ENCODE data around the gene SAP30. TPM values are rescaled to one million over a fixed set of nuclear protein-coding genes. Genes with fewer than 3 reads are reported as not detected.

SAP30 gene
- total and polyA plus RNA-seq, 10 of the 15 experiments (the other 5 are each of a cell fraction or from before 2014, with no cell fraction given), result 5.0 to 56.9 (median 23.6) TPM

GRCh38 chr4:173415885-173416653 lies 45.3 kb downstream of the SAP30 start:
- TF ChIP-seq NFIC (IDR thresholded peaks at IDR 0.05; ENCODE audit: low read depth, low read length) (no peak), ATF7 (IDR thresholded peaks at IDR 0.05; ENCODE audit: low read depth) (no peak)
- DNase-seq (ENCODE audit: low read depth, low spot score) (no peak), FAIRE-seq (no peak), ATAC-seq (no peak)
- Histone ChIP-seq H4K20me1 (ENCODE audit: control insufficient read depth, insufficient read depth) (no peaks in the 10 kb centered on the region), H3K4me3 (no peak overlapping the region), H2AFZ (ENCODE audit: control insufficient read depth, low read depth, low read length) (no peak overlapping the region), H3K9ac (ENCODE audit: control insufficient read depth, insufficient read depth, low read length) (no peak overlapping the region), H3K9me3 (replicated peaks; ENCODE audit: control insufficient read depth, insufficient read depth, low read length) (no peaks in the 10 kb centered on the region), H3K27ac (ENCODE audit: control insufficient read depth, insufficient read depth) (no peak overlapping the region), H3K27me3 (replicated peaks in 1 of 2; ENCODE audit: control insufficient read depth in 2 of 2, insufficient read depth in 2 of 2, low read length in 1 of 2) (no peaks in the 10 kb centered on the region), H3K36me3 (ENCODE audit: control insufficient read depth in 2 of 2, insufficient read depth in 2 of 2, low read length in 1 of 2) (no peaks in the 10 kb centered on the region), H3K4me2 (ENCODE audit: control insufficient read depth, insufficient read depth) (no peak overlapping the region), H3K4me1 (ENCODE audit: control insufficient read depth, insufficient read depth, low read length) (no peaks in the 10 kb centered on the region), H3K79me2 (ENCODE audit: control insufficient read depth, insufficient read depth, low read length) (no peaks in the 10 kb centered on the region)
- 88% methylated on average over 26 of the region's 26 CpGs for WGBS (ENCODE audit: insufficient coverage, insufficient replicate concordance, low lambda C conversion rate, missing lambda C conversion rate)
- no TSS peak for BruUV-seq (replicated peaks)
- intact Hi-C loops (cut with micrococcal nuclease; ENCODE audit: unreplicated experiment), result loop anchor here (5.0 kb wide), 1 partner anchor 389 kb away; no protein-coding TSS in a partner anchor
- in situ Hi-C loops (cut with MboI), result loop anchor here (5.0 kb wide), 2 partner anchors 104 to 399 kb away; no protein-coding TSS in a partner anchor
- ChIA-PET SMC1A (ENCODE audit: uncharacterized antibody, unreplicated experiment) (interaction anchor here (0.8 to 7.7 kb wide), 7 partner anchors 19 to 403 kb away, joined by 3 to 84 read pairs (median 5); no protein-coding TSS in a partner anchor), CTCF (interaction anchor here (0.5 to 8.6 kb wide), 17 partner anchors 8 to 523 kb away, joined by 3 to 113 read pairs (median 4); no protein-coding TSS in a partner anchor), POLR2A (interaction anchor here (1.0 kb wide), 1 partner anchor 85 kb away, joined by 4 read pairs; no protein-coding TSS in a partner anchor), RAD21 (ENCODE audit: unreplicated experiment) (interaction anchor here (0.6 to 7.5 kb wide), 9 partner anchors 82 to 403 kb away, joined by 3 to 60 read pairs (median 3); partner anchors contain the start of gene HMGB2)

- SMC1A ChIA-PET (ENCODE audit: uncharacterized antibody, unreplicated experiment), result interaction anchor here (0.7 to 2.7 kb wide), 11 partner anchors 40 to 412 kb away, joined by 3 to 32 read pairs (median 4); no protein-coding TSS in a partner anchor
- CTCF ChIA-PET, result interaction anchor here (0.6 to 2.7 kb wide), 23 partner anchors 8 to 732 kb away, joined by 3 to 43 read pairs (median 5); partner anchors contain the start of genes HMGB2 and SCRG1
- no peak overlapping the region for H3K27ac ChIP-seq (ENCODE audit: control insufficient read depth, insufficient read depth)
- H3K4me1 ChIP-seq (ENCODE audit: control insufficient read depth, insufficient read depth, low read length), result no peaks in the 10 kb centered on the region
- DNase-seq (ENCODE audit: low read depth, low spot score), result no peak
- H2AFZ ChIP-seq (ENCODE audit: control insufficient read depth, low read depth, low read length), result no peak overlapping the region
- ATAC-seq, result no peak
- no peaks in the 10 kb centered on the region for H3K9me3 ChIP-seq (replicated peaks; ENCODE audit: control insufficient read depth, insufficient read depth, low read length)
- no peaks in the 10 kb centered on the region for H3K79me2 ChIP-seq (ENCODE audit: control insufficient read depth, insufficient read depth, low read length)
- RAD21 ChIA-PET (ENCODE audit: unreplicated experiment), result interaction anchor here (0.7 to 7.5 kb wide), 9 partner anchors 9 to 404 kb away, joined by 3 to 60 read pairs (median 3); no protein-coding TSS in a partner anchor
- H3K27me3 ChIP-seq (replicated peaks in 1 of 2; ENCODE audit: control insufficient read depth in 2 of 2, insufficient read depth in 2 of 2, low read length in 1 of 2), result no peaks in the 10 kb centered on the region
- H4K20me1 ChIP-seq (ENCODE audit: control insufficient read depth, insufficient read depth), result no peaks in the 10 kb centered on the region
- H3K9ac ChIP-seq (ENCODE audit: control insufficient read depth, insufficient read depth, low read length), result no peak overlapping the region
- no TSS peak for BruUV-seq (replicated peaks)
- POLR2A ChIA-PET, result interaction anchor here (0.6 kb wide), 1 partner anchor 94 kb away, joined by 3 read pairs; no protein-coding TSS in a partner anchor
- intact Hi-C loops (cut with micrococcal nuclease; ENCODE audit: unreplicated experiment) (loop anchor here (1.0 to 5.0 kb wide), 4 partner anchors 99 to 404 kb away; no protein-coding TSS in a partner anchor), in situ Hi-C loops (cut with MboI) (loop anchor here (5.0 kb wide), 2 partner anchors 106 to 401 kb away; no protein-coding TSS in a partner anchor)
- FAIRE-seq, result no peak
- H3K4me2 ChIP-seq (ENCODE audit: control insufficient read depth, insufficient read depth), result no peak overlapping the region
- no peaks in the 10 kb centered on the region for H3K36me3 ChIP-seq (ENCODE audit: control insufficient read depth in 2 of 2, insufficient read depth in 2 of 2, low read length in 1 of 2)
- no peak overlapping the region for H3K4me3 ChIP-seq
- no peak for TF ChIP-seq STAT3 (IDR thresholded peaks at IDR 0.05; ENCODE audit: low read depth, low read length)
- no peak for TF ChIP-seq MTA3 (IDR thresholded peaks at IDR 0.05; ENCODE audit: borderline replicate concordance, low read length)
- TF ChIP-seq NR2C1 (IDR thresholded peaks at IDR 0.05), result no peak
- TF ChIP-seq EGR1 (IDR thresholded peaks at IDR 0.05; ENCODE audit: borderline replicate concordance in 1 of 2, low read depth in 2 of 2, low read length in 2 of 2), result no peak
- TF ChIP-seq IRF5 (IDR thresholded peaks at IDR 0.05; ENCODE audit: borderline replicate concordance), result no peak
- no peak for TF ChIP-seq PAX5 (IDR thresholded peaks at IDR 0.05; ENCODE audit: borderline replicate concordance, low read depth, low read length)
- TF ChIP-seq BCL11A (IDR thresholded peaks at IDR 0.05; ENCODE audit: low read depth, low read length), result no peak
- no peak for TF ChIP-seq GATAD2B (conservative IDR thresholded peaks at IDR 0.05; ENCODE audit: low read depth)
- no peak for TF ChIP-seq MYC (IDR thresholded peaks at IDR 0.05; ENCODE audit: insufficient read depth, insufficient read length, insufficient replicate concordance, low read length, severe bottlenecking)
- no peak for TF ChIP-seq TARDBP (IDR thresholded peaks at IDR 0.05; ENCODE audit: borderline replicate concordance)
- TF ChIP-seq SMAD1 (IDR thresholded peaks at IDR 0.05; ENCODE audit: low read depth, partially characterized antibody), result no peak
- TF ChIP-seq YY1 (IDR thresholded peaks at IDR 0.05; ENCODE audit: low read depth, low read length), result no peak
These were observed 47.1 kb downstream of the SAP30 start for GRCh38 chr4:173417833-173418232.
